WTC11 (cell line): ENCODE data around the gene SH3BP4. TPM values are rescaled to one million over a fixed set of nuclear protein-coding genes. Genes with fewer than 3 reads are reported as not detected.

ENCODE experiments used
- ATAC-seq: fragments of 200-7000 bp; cut with Tn5 transposase; 2 replicates; pipeline ENCODE4 v1.10.0; 2021; ENCODE audit warnings: mild to moderate bottlenecking, moderate library complexity
- CTCF ChIA-PET: fragments of 300-600 bp; sonication (Branson Sonifier 250); formaldehyde crosslinking; loops from one replicate; lab custom pipeline; 2021; ENCODE audit warnings: antibody characterized with exemption; lab: Charles Lee
- POLR2A ChIA-PET: fragments of 350-600 bp; sonication (Branson Sonifier 250); formaldehyde crosslinking; loops from one replicate; lab custom pipeline; 2021; ENCODE audit warnings: antibody characterized with exemption; lab: Charles Lee
- DNase-seq: peaks from one replicate; pipeline ENCODE4 v3.0.0; 2021; ENCODE audit warnings: low spot score
- H3K27ac Mint-ChIP-seq: 2 replicates; pipeline ENCODE4 v1.8.0; 2021; ENCODE audit warnings: mixed read lengths
- H3K27me3 Mint-ChIP-seq: 2 replicates; pipeline ENCODE4 v1.8.0; 2021; ENCODE audit warnings: low read depth, mild to moderate bottlenecking, moderate library complexity, mixed read lengths
- H3K36me3 Mint-ChIP-seq: 2 replicates; pipeline ENCODE4 v1.8.0; 2021; ENCODE audit warnings: mixed read lengths
- H3K4me1 Mint-ChIP-seq: 2 replicates; pipeline ENCODE4 v1.8.0; 2022; ENCODE audit warnings: mixed read lengths
- H3K4me3 Mint-ChIP-seq: 2 replicates; pipeline ENCODE4 v1.8.0; 2021; ENCODE audit warnings: mild to moderate bottlenecking, moderate library complexity, mixed read lengths
- H3K9me3 Mint-ChIP-seq: 2 replicates; pipeline ENCODE4 v1.8.0; 2021; ENCODE audit warnings: mixed read lengths
- ATF1 ChIP-seq: sonication (generic); formaldehyde crosslinking; IDR thresholded peaks from 2 replicates; pipeline ENCODE4 v1.8.1; 2023; ENCODE audit warnings: mild to moderate bottlenecking, moderate library complexity, missing genetic modification reagents
- EMX1 ChIP-seq: fragments of 250-450 bp; sonication (Bioruptor Pico); IDR thresholded peaks from 2 replicates; pipeline ENCODE4 v1.8.0; 2021; ENCODE audit warnings: mild to moderate bottlenecking
- FOXK1 ChIP-seq: sonication (generic); formaldehyde crosslinking; IDR thresholded peaks from 2 replicates; pipeline ENCODE4 v1.8.0; 2022; ENCODE audit warnings: mild to moderate bottlenecking, moderate library complexity, missing genetic modification reagents
- GRHL2 ChIP-seq: fragments of 250-450 bp; sonication (Bioruptor Pico); IDR thresholded peaks from 2 replicates; pipeline ENCODE4 v1.8.0; 2022; ENCODE audit warnings: mild to moderate bottlenecking, moderate library complexity; ENCODE audit not compliant: insufficient replicate concordance, severe bottlenecking
- IRF2 ChIP-seq: sonication (generic); formaldehyde crosslinking; IDR thresholded peaks from 2 replicates; pipeline ENCODE4 v1.8.0; 2022; ENCODE audit warnings: low read depth, missing genetic modification reagents, borderline replicate concordance
- NFATC4 ChIP-seq: fragments of 250-450 bp; sonication (Bioruptor Pico); IDR thresholded peaks from 2 replicates; pipeline ENCODE4 v1.9.0; 2021; ENCODE audit warnings: mild to moderate bottlenecking
- NFE2L1 ChIP-seq: sonication (generic); formaldehyde crosslinking; IDR thresholded peaks from 2 replicates; pipeline ENCODE4 v1.8.1; 2023; ENCODE audit warnings: missing genetic modification reagents
- PRRX2 ChIP-seq: fragments of 250-450 bp; sonication (Bioruptor Pico); IDR thresholded peaks from 2 replicates; pipeline ENCODE4 v1.8.0; 2021; ENCODE audit warnings: mild to moderate bottlenecking
- RELA ChIP-seq: sonication (generic); formaldehyde crosslinking; IDR thresholded peaks from 2 replicates; pipeline ENCODE4 v1.8.1; 2022; ENCODE audit warnings: missing genetic modification reagents, mild to moderate bottlenecking, borderline replicate concordance
- SMAD3 ChIP-seq: sonication (generic); formaldehyde crosslinking; IDR thresholded peaks from 2 replicates; pipeline ENCODE4 v1.8.0; 2022; ENCODE audit warnings: missing genetic modification reagents, mild to moderate bottlenecking, borderline replicate concordance
- TEAD4 ChIP-seq: sonication (generic); formaldehyde crosslinking; IDR thresholded peaks from 2 replicates; pipeline ENCODE4 v1.8.0; 2022; ENCODE audit warnings: mild to moderate bottlenecking, missing genetic modification reagents
- ZBTB21 ChIP-seq: sonication (generic); formaldehyde crosslinking; IDR thresholded peaks from 2 replicates; pipeline ENCODE4 v1.8.1; 2023; ENCODE audit warnings: mild to moderate bottlenecking, missing genetic modification reagents, borderline replicate concordance
- ZNF138 ChIP-seq: sonication (generic); formaldehyde crosslinking; conservative IDR thresholded peaks from 2 replicates; pipeline ENCODE4 v1.8.1; 2022; ENCODE audit warnings: mild to moderate bottlenecking, moderate library complexity, missing genetic modification reagents
- ZNF423 ChIP-seq: fragments of 250-450 bp; sonication (Bioruptor Pico); IDR thresholded peaks from 2 replicates; pipeline ENCODE4 v2.1.2; 2022; ENCODE audit warnings: mild to moderate bottlenecking, moderate library complexity
- total RNA-seq: library from RNA; stranded (reverse); gene quantifications from 3 replicates; pipeline ENCODE4 v1.2.3, GENCODE V29; 2021
- TF ChIP-seq, protein P1 (sequence below): fragments of 250-450 bp; sonication (Bioruptor Pico); IDR thresholded peaks from 2 replicates; pipeline ENCODE4 v1.9.0; 2021; ENCODE audit warnings: moderate library complexity, mild to moderate bottlenecking, inconsistent platforms, borderline replicate concordance
- TF ChIP-seq, protein P2 (sequence below): sonication (generic); formaldehyde crosslinking; IDR thresholded peaks from 2 replicates; pipeline ENCODE4 v1.8.0; 2022; ENCODE audit warnings: mild to moderate bottlenecking, missing genetic modification reagents
- TF ChIP-seq, protein P3 (sequence below): sonication (generic); formaldehyde crosslinking; conservative IDR thresholded peaks from 2 replicates; pipeline ENCODE4 v1.8.1; 2023; ENCODE audit warnings: mild to moderate bottlenecking, low read depth, missing genetic modification reagents, moderate library complexity
- TF ChIP-seq, protein P4 (sequence below): sonication (generic); formaldehyde crosslinking; conservative IDR thresholded peaks from 2 replicates; pipeline ENCODE4 v1.8.1; 2022; ENCODE audit warnings: mild to moderate bottlenecking, missing genetic modification reagents
- TF ChIP-seq, protein P5 (sequence below): sonication (generic); formaldehyde crosslinking; IDR thresholded peaks from 2 replicates; pipeline ENCODE4 v1.8.1; 2023; ENCODE audit warnings: mild to moderate bottlenecking, missing genetic modification reagents
- TF ChIP-seq, protein P6 (sequence below): sonication (generic); formaldehyde crosslinking; IDR thresholded peaks from 2 replicates; pipeline ENCODE4 v1.8.0; 2022; ENCODE audit warnings: mild to moderate bottlenecking, missing genetic modification reagents
- TF ChIP-seq, protein P7 (sequence below): sonication (generic); formaldehyde crosslinking; IDR thresholded peaks from 2 replicates; pipeline ENCODE4 v1.8.0; 2022; ENCODE audit warnings: missing genetic modification reagents
- TF ChIP-seq, protein P8 (sequence below): sonication (generic); formaldehyde crosslinking; IDR thresholded peaks from 2 replicates; pipeline ENCODE4 v1.8.0; 2023; ENCODE audit warnings: missing genetic modification reagents, mild to moderate bottlenecking, borderline replicate concordance

The SH3BP4 gene
- total RNA-seq, 1 experiment from 2014 or later: 44.4 TPM

DNA sequence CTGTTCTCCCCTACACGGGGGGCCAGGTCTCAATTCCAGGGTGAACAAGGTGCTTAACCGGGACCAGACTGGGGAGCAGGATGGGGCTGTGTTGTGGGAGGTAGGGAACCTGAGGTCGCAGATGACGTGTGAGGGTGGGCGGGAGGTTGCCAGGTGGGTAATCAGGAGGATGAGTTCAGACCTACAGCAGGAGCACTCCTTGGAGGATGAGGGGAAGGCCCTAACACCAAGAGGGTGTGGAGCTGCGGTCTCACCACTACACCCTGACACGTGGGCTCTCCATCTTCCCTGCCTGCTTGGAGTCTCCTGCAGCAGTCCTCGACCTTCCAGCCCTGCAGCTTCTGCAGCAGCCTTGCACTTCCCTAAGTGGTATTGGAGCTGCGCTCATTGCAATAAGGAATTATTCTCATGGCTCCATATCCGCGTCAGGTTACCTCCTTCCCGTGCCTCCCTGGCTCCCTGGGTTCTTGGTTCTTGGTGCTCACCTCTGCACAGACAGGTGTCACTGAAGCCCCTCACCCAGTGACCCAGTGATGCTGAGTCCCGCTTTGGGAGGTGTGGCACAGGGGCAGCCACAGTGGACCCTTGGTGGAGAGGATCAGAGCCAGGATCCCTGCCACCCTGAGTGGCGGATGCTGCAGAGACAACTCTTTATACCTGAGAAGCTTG lies 15.5 kb downstream of the SH3BP4 start (continued):
- TF ChIP-seq, protein P1, sequence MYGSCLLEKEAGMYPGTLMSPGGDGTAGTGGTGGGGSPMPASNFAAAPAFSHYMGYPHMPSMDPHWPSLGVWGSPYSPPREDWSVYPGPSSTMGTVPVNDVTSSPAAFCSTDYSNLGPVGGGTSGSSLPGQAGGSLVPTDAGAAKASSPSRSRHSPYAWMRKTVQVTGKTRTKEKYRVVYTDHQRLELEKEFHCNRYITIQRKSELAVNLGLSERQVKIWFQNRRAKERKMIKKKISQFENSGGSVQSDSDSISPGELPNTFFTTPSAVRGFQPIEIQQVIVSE (CRISPR knock-in tag): no peak
- TF ChIP-seq, protein P2, sequence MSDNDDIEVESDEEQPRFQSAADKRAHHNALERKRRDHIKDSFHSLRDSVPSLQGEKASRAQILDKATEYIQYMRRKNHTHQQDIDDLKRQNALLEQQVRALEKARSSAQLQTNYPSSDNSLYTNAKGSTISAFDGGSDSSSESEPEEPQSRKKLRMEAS (CRISPR knock-in tag): no peak
- TF ChIP-seq, protein P3, sequence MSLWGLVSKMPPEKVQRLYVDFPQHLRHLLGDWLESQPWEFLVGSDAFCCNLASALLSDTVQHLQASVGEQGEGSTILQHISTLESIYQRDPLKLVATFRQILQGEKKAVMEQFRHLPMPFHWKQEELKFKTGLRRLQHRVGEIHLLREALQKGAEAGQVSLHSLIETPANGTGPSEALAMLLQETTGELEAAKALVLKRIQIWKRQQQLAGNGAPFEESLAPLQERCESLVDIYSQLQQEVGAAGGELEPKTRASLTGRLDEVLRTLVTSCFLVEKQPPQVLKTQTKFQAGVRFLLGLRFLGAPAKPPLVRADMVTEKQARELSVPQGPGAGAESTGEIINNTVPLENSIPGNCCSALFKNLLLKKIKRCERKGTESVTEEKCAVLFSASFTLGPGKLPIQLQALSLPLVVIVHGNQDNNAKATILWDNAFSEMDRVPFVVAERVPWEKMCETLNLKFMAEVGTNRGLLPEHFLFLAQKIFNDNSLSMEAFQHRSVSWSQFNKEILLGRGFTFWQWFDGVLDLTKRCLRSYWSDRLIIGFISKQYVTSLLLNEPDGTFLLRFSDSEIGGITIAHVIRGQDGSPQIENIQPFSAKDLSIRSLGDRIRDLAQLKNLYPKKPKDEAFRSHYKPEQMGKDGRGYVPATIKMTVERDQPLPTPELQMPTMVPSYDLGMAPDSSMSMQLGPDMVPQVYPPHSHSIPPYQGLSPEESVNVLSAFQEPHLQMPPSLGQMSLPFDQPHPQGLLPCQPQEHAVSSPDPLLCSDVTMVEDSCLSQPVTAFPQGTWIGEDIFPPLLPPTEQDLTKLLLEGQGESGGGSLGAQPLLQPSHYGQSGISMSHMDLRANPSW (CRISPR knock-in tag): no peak
- no peak for TF ChIP-seq GRHL2
- no peak for TF ChIP-seq PRRX2 (CRISPR knock-in tag)
- TF ChIP-seq, protein P4, sequence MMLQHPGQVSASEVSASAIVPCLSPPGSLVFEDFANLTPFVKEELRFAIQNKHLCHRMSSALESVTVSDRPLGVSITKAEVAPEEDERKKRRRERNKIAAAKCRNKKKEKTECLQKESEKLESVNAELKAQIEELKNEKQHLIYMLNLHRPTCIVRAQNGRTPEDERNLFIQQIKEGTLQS (CRISPR knock-in tag): no peak

DNA sequence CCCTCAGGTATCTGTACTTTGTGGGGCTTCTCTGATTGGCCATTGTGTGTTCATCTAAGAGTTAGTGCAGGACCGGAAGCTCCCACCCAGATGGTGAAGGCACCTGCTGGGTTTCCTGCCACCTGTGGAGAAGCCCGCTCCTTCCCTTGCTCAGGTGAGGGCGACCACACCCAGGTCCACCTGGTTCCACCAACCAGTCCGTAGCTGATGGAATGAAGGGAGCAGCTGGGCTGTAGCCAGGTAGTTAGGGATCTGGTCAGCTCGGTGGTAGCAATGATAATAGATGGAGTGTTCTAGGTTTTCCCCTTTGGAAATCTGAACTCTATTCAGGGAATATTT lies 16.0 kb downstream of the SH3BP4 start:
- Mint-ChIP-seq H3K27ac (no peak overlapping the region), H3K4me1 (peaks cover 59% of the 10 kb centered on the region), H3K36me3 (peaks cover 2% of the 10 kb centered on the region), H3K27me3 (no peaks in the 10 kb centered on the region), H3K4me3 (no peak overlapping the region), H3K9me3 (no peaks in the 10 kb centered on the region)
- TF ChIP-seq TEAD4 (CRISPR knock-in tag) (no peak), NFATC4 (CRISPR knock-in tag) (no peak), EMX1 (CRISPR knock-in tag) (no peak), ZNF423 (CRISPR knock-in tag) (no peak), IRF2 (CRISPR knock-in tag) (no peak), ZBTB21 (no peak), NFE2L1 (CRISPR knock-in tag) (no peak), FOXK1 (CRISPR knock-in tag) (no peak), ZNF138 (CRISPR knock-in tag) (no peak), RELA (no peak), ATF1 (CRISPR knock-in tag) (no peak), SMAD3 (CRISPR knock-in tag) (no peak)
- TF ChIP-seq, protein P5, sequence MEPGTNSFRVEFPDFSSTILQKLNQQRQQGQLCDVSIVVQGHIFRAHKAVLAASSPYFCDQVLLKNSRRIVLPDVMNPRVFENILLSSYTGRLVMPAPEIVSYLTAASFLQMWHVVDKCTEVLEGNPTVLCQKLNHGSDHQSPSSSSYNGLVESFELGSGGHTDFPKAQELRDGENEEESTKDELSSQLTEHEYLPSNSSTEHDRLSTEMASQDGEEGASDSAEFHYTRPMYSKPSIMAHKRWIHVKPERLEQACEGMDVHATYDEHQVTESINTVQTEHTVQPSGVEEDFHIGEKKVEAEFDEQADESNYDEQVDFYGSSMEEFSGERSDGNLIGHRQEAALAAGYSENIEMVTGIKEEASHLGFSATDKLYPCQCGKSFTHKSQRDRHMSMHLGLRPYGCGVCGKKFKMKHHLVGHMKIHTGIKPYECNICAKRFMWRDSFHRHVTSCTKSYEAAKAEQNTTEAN (CRISPR knock-in tag): no peak
- TF ChIP-seq, protein P6, sequence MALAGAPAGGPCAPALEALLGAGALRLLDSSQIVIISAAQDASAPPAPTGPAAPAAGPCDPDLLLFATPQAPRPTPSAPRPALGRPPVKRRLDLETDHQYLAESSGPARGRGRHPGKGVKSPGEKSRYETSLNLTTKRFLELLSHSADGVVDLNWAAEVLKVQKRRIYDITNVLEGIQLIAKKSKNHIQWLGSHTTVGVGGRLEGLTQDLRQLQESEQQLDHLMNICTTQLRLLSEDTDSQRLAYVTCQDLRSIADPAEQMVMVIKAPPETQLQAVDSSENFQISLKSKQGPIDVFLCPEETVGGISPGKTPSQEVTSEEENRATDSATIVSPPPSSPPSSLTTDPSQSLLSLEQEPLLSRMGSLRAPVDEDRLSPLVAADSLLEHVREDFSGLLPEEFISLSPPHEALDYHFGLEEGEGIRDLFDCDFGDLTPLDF (CRISPR knock-in tag): no peak
- TF ChIP-seq, protein P7, sequence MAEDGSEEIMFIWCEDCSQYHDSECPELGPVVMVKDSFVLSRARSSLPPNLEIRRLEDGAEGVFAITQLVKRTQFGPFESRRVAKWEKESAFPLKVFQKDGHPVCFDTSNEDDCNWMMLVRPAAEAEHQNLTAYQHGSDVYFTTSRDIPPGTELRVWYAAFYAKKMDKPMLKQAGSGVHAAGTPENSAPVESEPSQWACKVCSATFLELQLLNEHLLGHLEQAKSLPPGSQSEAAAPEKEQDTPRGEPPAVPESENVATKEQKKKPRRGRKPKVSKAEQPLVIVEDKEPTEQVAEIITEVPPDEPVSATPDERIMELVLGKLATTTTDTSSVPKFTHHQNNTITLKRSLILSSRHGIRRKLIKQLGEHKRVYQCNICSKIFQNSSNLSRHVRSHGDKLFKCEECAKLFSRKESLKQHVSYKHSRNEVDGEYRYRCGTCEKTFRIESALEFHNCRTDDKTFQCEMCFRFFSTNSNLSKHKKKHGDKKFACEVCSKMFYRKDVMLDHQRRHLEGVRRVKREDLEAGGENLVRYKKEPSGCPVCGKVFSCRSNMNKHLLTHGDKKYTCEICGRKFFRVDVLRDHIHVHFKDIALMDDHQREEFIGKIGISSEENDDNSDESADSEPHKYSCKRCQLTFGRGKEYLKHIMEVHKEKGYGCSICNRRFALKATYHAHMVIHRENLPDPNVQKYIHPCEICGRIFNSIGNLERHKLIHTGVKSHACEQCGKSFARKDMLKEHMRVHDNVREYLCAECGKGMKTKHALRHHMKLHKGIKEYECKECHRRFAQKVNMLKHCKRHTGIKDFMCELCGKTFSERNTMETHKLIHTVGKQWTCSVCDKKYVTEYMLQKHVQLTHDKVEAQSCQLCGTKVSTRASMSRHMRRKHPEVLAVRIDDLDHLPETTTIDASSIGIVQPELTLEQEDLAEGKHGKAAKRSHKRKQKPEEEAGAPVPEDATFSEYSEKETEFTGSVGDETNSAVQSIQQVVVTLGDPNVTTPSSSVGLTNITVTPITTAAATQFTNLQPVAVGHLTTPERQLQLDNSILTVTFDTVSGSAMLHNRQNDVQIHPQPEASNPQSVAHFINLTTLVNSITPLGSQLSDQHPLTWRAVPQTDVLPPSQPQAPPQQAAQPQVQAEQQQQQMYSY (CRISPR knock-in tag): no peak
- TF ChIP-seq, protein P8, sequence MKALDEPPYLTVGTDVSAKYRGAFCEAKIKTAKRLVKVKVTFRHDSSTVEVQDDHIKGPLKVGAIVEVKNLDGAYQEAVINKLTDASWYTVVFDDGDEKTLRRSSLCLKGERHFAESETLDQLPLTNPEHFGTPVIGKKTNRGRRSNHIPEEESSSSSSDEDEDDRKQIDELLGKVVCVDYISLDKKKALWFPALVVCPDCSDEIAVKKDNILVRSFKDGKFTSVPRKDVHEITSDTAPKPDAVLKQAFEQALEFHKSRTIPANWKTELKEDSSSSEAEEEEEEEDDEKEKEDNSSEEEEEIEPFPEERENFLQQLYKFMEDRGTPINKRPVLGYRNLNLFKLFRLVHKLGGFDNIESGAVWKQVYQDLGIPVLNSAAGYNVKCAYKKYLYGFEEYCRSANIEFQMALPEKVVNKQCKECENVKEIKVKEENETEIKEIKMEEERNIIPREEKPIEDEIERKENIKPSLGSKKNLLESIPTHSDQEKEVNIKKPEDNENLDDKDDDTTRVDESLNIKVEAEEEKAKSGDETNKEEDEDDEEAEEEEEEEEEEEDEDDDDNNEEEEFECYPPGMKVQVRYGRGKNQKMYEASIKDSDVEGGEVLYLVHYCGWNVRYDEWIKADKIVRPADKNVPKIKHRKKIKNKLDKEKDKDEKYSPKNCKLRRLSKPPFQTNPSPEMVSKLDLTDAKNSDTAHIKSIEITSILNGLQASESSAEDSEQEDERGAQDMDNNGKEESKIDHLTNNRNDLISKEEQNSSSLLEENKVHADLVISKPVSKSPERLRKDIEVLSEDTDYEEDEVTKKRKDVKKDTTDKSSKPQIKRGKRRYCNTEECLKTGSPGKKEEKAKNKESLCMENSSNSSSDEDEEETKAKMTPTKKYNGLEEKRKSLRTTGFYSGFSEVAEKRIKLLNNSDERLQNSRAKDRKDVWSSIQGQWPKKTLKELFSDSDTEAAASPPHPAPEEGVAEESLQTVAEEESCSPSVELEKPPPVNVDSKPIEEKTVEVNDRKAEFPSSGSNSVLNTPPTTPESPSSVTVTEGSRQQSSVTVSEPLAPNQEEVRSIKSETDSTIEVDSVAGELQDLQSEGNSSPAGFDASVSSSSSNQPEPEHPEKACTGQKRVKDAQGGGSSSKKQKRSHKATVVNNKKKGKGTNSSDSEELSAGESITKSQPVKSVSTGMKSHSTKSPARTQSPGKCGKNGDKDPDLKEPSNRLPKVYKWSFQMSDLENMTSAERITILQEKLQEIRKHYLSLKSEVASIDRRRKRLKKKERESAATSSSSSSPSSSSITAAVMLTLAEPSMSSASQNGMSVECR (CRISPR knock-in tag): no peak
- ATAC-seq (no peak), DNase-seq (no peak)
- ChIA-PET CTCF (no interaction called here), POLR2A (no interaction called here)
